SJCRH30 (cell line): Measurements from ENCODE around the gene EMC6. TPM values are rescaled to one million over a fixed set of nuclear protein-coding genes. Genes with fewer than 3 reads are reported as not detected.
"Not testable (repeated sequence)": the region's sequence is repeated elsewhere in the genome, so short reads cannot be mapped to it uniquely, and the experiment has no call there.

Source experiments
- DNase-seq, 2 experiments: peaks; one replicate each; pipeline ENCODE4 v3.0.0-alpha.2; 2015 to 2020
- H3K27ac ChIP-seq: fragments of 250-450 bp; sonication (Bioruptor Pico); 2 replicates; pipeline ENCODE4 v1.5.1; 2020; ENCODE audit warnings: mild to moderate bottlenecking, moderate library complexity
- H3K27me3 ChIP-seq: fragments of 250-450 bp; sonication (Bioruptor Pico); 2 replicates; pipeline ENCODE4 v1.5.1; 2020; ENCODE audit warnings: mild to moderate bottlenecking, moderate library complexity
- H3K36me3 ChIP-seq: fragments of 250-450 bp; sonication (Bioruptor Pico); 2 replicates; pipeline ENCODE4 v1.5.1; 2020; ENCODE audit warnings: mild to moderate bottlenecking, moderate library complexity
- H3K4me1 ChIP-seq: fragments of 250-450 bp; sonication (Bioruptor Pico); 2 replicates; pipeline ENCODE4 v1.5.1; 2020; ENCODE audit warnings: mild to moderate bottlenecking, moderate library complexity
- H3K4me3 ChIP-seq: fragments of 250-450 bp; sonication (Bioruptor Pico); 2 replicates; pipeline ENCODE4 v1.5.1; 2020; ENCODE audit warnings: mild to moderate bottlenecking, moderate library complexity
- H3K9me3 ChIP-seq: fragments of 250-450 bp; sonication (Bioruptor Pico); replicated peaks from 2 replicates; pipeline ENCODE4 v1.5.1; 2020; ENCODE audit warnings: mild to moderate bottlenecking, moderate library complexity
- total RNA-seq: library from RNA; depleted of rRNA; stranded (reverse); fragments of >200 nt; shearing (Covaris generic); gene quantifications from 2 replicates; pipeline ENCODE4 v1.2.3, GENCODE V29; 2014; rRNA removed

The EMC6 gene
- total RNA-seq, 1 experiment from 2014 or later = 25.3 TPM

DNA sequence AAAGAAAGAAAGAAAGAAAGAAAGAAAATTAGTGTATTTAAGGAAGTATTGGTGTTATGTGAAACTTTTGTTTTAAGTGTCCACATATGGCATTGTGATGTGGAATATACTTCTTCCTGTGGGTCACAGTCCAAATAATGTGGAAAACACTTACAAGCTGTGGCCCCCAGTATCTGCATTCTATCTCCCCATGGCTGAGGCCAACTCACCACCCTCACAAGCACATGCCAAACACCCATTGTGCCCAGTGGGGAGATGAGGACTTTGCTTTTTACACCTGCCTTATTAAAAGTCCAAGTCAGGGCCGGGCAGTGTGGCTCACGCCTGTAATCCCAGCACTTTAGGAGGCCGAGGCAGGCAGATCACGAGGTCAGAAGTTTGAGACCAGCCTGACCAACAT is 31.3 kb downstream of the EMC6 start:
- DNase-seq = no peak
- Histone ChIP-seq H3K27me3 (no peaks in the 10 kb centered on the region), H3K4me1 (peaks cover 7% of the 10 kb centered on the region; the same call in 1 of the 2 replicates), H3K27ac (no peak overlapping the region), H3K36me3 (no peaks in the 10 kb centered on the region), H3K4me3 (no peak overlapping the region), H3K9me3 (no peaks in the 10 kb centered on the region)

DNA sequence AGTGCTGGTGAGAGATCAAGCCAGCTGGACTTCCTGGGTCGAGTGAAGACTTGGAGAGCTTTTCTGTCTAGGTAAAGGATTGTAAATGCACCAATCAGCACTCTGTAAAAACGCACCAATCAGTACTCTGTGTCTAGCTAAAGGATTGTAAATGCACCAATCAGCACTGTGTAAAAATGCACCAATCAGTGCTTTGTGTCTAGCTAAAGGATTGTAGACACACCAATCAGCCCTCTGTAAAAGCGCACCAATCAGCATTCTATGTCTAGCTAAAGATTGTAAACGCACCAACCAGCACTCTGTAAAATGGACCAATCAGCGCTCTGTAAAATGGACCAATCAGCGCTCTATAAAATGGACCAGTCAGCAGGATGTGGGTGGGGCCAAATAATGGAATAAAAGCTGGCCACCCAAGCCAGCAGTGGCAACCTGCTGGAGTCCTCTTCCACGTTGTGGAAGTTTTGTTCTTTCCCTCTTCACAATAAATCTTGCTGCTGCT is 33.5 kb downstream of the EMC6 start:
- H3K9me3 ChIP-seq, H3K27me3 ChIP-seq, H3K27ac ChIP-seq, H3K4me3 ChIP-seq, H3K4me1 ChIP-seq, H3K36me3 ChIP-seq, DNase-seq: not testable (repeated sequence)

DNA sequence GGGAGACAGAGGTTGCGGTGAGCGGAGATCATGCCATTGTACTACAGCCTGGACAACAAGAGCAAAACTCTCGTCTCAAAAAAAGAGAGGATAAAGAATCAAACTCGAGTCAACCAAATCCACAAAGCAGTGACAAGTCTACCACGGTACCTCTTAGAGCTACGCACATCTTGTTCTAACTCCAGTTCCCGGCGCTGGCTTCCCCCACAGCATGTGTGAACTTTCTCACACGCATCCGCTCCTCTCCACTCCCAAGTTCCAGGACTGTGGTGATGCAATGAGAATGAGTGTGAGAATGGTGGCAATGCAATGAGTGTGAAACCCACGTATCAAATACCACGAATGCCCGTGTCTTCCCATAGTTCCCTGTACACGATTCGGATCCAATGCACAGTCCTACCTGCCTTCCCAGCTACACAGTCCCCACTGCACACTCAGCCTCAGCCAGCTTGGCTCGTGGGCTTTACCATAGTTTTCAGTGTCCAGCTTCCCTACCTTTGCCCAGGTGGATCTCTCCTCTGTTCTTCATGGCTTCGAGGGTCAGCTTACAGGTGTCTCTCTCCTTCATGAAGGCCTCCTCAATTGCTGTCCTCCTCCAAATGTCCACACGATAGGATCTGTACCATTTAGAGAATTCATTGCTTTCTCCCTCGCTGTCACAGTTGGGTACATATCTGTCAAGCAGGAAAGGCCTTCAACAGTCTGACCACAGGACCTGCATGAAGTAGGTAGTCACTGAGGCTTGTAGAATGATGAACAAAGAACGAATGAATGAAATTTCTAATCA is 36.5 kb downstream of the EMC6 start:
- DNase-seq = no peak
- Histone ChIP-seq H3K4me3 (no peak overlapping the region), H3K36me3 (no peaks in the 10 kb centered on the region), H3K27me3 (no peaks in the 10 kb centered on the region), H3K27ac (no peak overlapping the region), H3K4me1 (no peaks in the 10 kb centered on the region), H3K9me3 (no peaks in the 10 kb centered on the region)

DNA sequence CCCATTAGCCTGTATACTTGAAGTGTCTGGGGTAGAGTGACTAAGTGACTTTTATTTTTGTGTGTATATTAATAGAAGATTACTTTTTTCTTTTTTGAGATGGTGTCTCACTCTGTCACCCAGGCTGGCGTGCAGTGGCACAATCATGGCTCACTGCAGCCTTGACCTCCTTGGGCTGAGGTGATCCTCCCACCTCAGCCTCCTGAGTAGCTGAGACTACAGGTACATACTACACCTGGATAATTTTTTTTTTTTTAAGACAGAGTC is 37.0 kb downstream of the EMC6 start:
- H3K4me3 ChIP-seq, H3K27ac ChIP-seq, H3K36me3 ChIP-seq, H3K4me1 ChIP-seq, H3K27me3 ChIP-seq, H3K9me3 ChIP-seq, DNase-seq: not testable (repeated sequence)

DNA sequence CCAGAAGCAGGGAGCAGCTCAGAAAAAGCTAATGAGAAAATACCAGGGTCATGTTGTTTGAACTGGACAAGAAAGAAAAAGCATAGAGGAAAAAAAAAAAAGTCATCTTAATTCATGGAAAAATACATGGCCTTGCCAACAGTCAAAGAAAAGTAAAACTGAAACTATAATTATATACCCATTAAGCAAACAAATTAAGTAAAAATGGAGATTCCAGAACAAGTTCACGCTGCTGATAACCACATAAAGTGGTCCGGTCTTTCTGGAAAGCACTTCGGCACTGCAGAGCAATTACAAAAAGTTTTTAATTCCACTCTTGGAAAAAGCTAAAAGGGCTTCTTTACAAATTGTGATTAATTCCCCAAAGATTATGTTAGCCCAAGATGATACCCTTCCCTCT is 39.8 kb downstream of the EMC6 start:
- H3K27me3 ChIP-seq = no peaks in the 10 kb centered on the region
- H3K4me1 ChIP-seq = no peaks in the 10 kb centered on the region
- no peaks in the 10 kb centered on the region; the same call in 1 of the 2 replicates for H3K36me3 ChIP-seq
- DNase-seq = no peak
- no peak overlapping the region for H3K4me3 ChIP-seq
- no peak overlapping the region for H3K27ac ChIP-seq
- no peaks in the 10 kb centered on the region for H3K9me3 ChIP-seq

DNA sequence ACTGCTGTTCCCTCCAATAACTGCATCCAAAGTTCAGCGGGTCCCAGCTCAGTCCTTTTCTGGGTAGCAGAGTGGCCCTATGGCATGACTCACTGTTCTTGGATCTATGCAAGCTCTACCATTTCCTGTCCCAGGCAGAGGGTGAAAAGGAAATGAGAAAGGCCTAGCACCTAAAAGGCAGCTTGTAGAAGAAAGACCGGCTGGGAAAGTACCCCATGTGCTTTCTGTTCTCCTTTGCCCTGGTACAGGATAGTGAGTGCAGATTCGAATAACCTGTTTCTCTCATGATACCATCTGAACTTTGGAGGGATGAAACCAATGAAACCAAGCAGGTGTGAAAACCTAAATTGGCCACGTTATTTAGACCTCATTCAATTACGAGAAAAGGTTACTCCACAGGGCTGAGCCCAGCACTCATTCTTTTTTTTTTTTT is 42.4 kb downstream of the EMC6 start:
- no peaks in the 10 kb centered on the region for H3K4me1 ChIP-seq
- no peaks in the 10 kb centered on the region for H3K27me3 ChIP-seq
- H3K9me3 ChIP-seq = no peaks in the 10 kb centered on the region
- no peak for DNase-seq
- H3K27ac ChIP-seq = no peak overlapping the region
- no peak overlapping the region for H3K4me3 ChIP-seq
- H3K36me3 ChIP-seq = peaks cover 4% of the 10 kb centered on the region; the same call in 1 of the 2 replicates

DNA sequence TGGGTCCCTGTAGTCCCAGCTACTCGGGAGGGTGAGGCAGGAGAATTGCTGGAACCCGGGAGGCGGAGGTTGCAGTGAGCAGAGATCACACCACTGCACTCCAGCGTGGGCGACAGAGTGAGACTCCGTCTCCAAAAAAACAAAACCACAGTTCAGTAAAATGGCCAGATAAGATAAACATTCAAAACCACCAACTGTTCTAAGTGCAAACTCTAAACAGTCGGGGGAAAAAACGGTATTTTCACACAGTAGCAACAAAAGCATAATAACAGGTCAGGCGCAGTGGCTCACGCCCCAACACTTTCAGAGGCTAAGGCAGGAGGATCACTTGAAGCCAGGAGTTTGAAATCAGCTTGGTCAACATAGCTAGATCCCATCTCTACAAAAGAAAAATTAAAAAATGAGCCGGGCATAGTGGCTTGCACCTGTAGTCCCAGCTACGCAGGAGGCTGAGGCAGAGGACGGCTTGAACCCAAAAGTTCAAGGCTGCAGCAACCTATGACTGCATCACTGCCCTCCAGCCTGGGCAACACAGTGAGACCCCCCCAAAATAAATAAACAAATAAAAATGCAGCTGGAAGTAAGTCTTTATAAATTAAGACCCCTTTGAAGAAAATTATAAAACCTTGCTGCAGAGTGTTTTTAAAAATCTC is 44.3 kb downstream of the EMC6 start:
- Histone ChIP-seq H3K27ac (no peak overlapping the region), H3K9me3 (no peaks in the 10 kb centered on the region), H3K4me1 (no peaks in the 10 kb centered on the region), H3K4me3 (no peak overlapping the region), H3K27me3 (no peaks in the 10 kb centered on the region), H3K36me3 (peaks cover 4% of the 10 kb centered on the region; the same call in 1 of the 2 replicates)
- no peak for DNase-seq

DNA sequence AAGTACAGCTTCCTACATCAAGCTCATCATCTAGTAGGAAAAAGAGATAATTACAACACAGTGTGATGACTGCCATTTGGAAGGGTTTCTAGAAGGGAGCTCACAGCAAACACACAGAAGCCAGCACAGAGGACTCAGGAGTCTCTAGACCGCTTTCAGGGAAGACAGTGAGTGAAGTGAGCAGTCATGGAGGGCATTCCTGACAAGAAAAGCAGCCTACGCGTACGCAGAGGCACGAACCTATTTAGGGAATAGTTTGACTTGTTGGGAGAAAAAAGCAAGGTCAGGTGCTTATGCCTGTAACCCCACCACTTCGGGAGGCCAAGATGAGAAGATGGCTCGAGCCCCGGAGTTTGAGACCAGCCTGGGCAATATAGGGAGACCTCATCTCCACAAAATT is 46.7 kb downstream of the EMC6 start:
- DNase-seq = no peak
- no peak overlapping the region for H3K4me3 ChIP-seq
- no peak overlapping the region for H3K27ac ChIP-seq
- H3K4me1 ChIP-seq = no peaks in the 10 kb centered on the region
- no peaks in the 10 kb centered on the region for H3K27me3 ChIP-seq
- no peaks in the 10 kb centered on the region for H3K9me3 ChIP-seq
- peaks cover 4% of the 10 kb centered on the region; the same call in 1 of the 2 replicates for H3K36me3 ChIP-seq

DNA sequence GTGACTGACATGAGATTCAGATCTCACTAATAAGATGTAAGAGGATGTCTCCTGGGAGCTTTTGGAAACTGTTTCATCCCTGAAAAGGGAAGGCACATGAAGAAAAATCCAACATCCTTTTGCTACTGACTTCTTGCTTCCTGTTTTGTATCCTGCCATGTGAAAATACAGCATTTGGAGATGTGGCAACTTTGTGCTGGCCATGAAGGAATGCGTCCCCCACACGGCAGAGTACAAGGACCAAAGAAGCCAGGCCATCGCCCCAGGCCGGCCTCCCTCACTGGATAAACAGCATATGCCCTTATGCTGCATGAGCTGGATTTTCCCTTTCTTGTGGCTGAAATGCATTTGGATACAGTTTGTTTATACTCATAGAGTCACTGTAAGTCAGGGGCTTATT is 49.6 kb downstream of the EMC6 start:
- no peak overlapping the region for H3K27ac ChIP-seq
- H3K9me3 ChIP-seq = no peaks in the 10 kb centered on the region
- no peak overlapping the region for H3K4me3 ChIP-seq
- no peaks in the 10 kb centered on the region for H3K4me1 ChIP-seq
- H3K27me3 ChIP-seq = no peaks in the 10 kb centered on the region
- H3K36me3 ChIP-seq = peaks cover 4% of the 10 kb centered on the region; the same call in 1 of the 2 replicates
- DNase-seq = no peak

DNA sequence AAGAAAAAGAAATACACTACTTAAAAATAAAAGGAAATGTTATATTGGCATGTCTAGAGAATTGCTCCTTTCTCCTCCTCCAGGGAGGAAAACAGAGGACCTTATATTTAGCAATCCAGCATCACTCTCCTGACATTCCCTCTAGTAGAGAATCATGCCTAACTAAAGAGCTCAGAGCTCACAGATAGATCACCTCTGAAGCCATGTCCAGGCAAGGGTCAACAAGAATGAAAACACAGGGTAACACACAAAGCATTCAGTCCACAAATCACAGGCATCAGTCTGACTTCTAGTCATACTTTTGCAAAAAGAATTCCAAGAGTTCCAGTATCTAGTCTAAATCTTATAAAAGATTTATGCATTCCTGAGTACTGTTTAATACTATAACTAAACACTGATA is 50.7 kb downstream of the EMC6 start:
- H3K4me3 ChIP-seq = no peak overlapping the region
- H3K4me1 ChIP-seq = no peaks in the 10 kb centered on the region
- H3K27ac ChIP-seq = no peak overlapping the region
- no peaks in the 10 kb centered on the region for H3K27me3 ChIP-seq
- no peak for DNase-seq
- peaks cover 4% of the 10 kb centered on the region; the same call in 1 of the 2 replicates for H3K36me3 ChIP-seq
- no peaks in the 10 kb centered on the region for H3K9me3 ChIP-seq

Other genes with a start within 250 kb of the EMC6 start
- 0.42 TPM in 1 of 2 replicates, not detected in the other for gene OR1E2, start 235.0 kb upstream of the EMC6 start, total RNA-seq
- gene SPATA22, start 197.0 kb upstream of the EMC6 start, total RNA-seq = 1.8 and 2.2 TPM in 2 replicates
- gene ASPA, start 192.8 kb upstream of the EMC6 start, total RNA-seq = 0.02 TPM in 1 of 2 replicates, not detected in the other
- 1.6 and 2.0 TPM in 2 replicates for gene TRPV3, start 111.0 kb upstream of the EMC6 start, total RNA-seq
- gene TRPV1, start 59.4 kb upstream of the EMC6 start, total RNA-seq = 3.1 and 4.0 TPM in 2 replicates
- gene SHPK, start 32.6 kb upstream of the EMC6 start, total RNA-seq = 11.4 and 12.4 TPM in 2 replicates
- 6.0 and 8.1 TPM in 2 replicates for gene CTNS, start 32.1 kb upstream of the EMC6 start, total RNA-seq
- gene TAX1BP3, start 234 bp upstream of the EMC6 start, total RNA-seq = 27.6 and 28.6 TPM in 2 replicates
- gene P2RX5, start 27.3 kb downstream of the EMC6 start, total RNA-seq = 1.2 and 3.0 TPM in 2 replicates
- 15.2 and 15.9 TPM in 2 replicates for gene HASPIN, start 55.1 kb downstream of the EMC6 start, total RNA-seq
- 31.0 and 31.6 TPM in 2 replicates for gene ITGAE, start 132.4 kb downstream of the EMC6 start, total RNA-seq
- 23.3 and 25.4 TPM in 2 replicates for gene NCBP3, start 177.4 kb downstream of the EMC6 start, total RNA-seq
- 3.4 TPM in 2 replicates for gene CAMKK1, start 224.2 kb downstream of the EMC6 start, total RNA-seq
- 0.06 TPM in 1 of 2 replicates, not detected in the other for gene P2RX1, start 247.7 kb downstream of the EMC6 start, total RNA-seq